22Rv1 (cell line): ENCODE results near the gene LRIG3.

Source experiments
- ZFX ChIP-seq: fragments of 450-650 bp; IDR thresholded peaks from 2 replicates; pipeline ENCODE4 v1.6.1; 2017; ENCODE audit warnings: antibody characterized with exemption, borderline replicate concordance
- TF ChIP-seq, protein P1 (sequence below): fragments of 450-650 bp; IDR thresholded peaks from 2 replicates; pipeline ENCODE4 v1.5.1; 2017; ENCODE audit warnings: mild to moderate bottlenecking

DNA sequence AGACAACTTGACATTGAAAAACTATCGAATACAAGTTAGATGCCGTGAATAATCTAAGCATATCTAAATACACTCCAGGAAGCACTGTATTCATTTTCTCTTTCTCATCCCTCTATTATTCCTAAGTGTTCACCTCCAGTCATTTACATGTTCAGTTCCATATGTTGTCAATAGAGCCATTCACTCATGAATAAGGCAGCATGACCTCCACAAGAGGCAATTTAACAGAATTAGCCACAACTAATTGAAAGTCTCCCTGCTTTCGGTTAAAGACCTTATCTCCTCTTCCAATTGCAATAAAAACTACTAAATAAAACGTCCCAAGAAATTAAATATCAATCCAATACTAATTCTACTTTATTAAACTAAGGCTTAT lies 1.8 kb downstream of the LRIG3 start:
- TF ChIP-seq, protein P1, sequence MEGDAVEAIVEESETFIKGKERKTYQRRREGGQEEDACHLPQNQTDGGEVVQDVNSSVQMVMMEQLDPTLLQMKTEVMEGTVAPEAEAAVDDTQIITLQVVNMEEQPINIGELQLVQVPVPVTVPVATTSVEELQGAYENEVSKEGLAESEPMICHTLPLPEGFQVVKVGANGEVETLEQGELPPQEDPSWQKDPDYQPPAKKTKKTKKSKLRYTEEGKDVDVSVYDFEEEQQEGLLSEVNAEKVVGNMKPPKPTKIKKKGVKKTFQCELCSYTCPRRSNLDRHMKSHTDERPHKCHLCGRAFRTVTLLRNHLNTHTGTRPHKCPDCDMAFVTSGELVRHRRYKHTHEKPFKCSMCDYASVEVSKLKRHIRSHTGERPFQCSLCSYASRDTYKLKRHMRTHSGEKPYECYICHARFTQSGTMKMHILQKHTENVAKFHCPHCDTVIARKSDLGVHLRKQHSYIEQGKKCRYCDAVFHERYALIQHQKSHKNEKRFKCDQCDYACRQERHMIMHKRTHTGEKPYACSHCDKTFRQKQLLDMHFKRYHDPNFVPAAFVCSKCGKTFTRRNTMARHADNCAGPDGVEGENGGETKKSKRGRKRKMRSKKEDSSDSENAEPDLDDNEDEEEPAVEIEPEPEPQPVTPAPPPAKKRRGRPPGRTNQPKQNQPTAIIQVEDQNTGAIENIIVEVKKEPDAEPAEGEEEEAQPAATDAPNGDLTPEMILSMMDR: no peak
- no peak for TF ChIP-seq ZFX
